ENCODE results near the gene RPL7A.
"Not testable (repeated sequence)": the region's sequence is repeated elsewhere in the genome, so short reads cannot be mapped to it uniquely, and the experiment has no call there.

The RPL7A gene

GRCh38 chr9:133347985-133348717 lies at the start of gene RPL7A, which contains the start of gene MED22:
Gene RPL7A (plus strand): TSS chr9:133348218. CDS start chr9:133348244, 26 bp downstream.
Gene MED22 (minus strand): TSS chr9:133348131. CDS start chr9:133346662, 1,469 bp downstream.
- DNase-seq (ENCODE audit: low spot score): peak; percentile 94

- DNase-seq (ENCODE audit: low spot score): not testable (repeated sequence)
Measured at GRCh38 chr9:133299996-133300395, 48.0 kb upstream of the RPL7A start.

GRCh38 chr9:133301253-133302230 lies 46.5 kb upstream of the RPL7A start:
- DNase-seq (ENCODE audit: low spot score): no peak

- DNase-seq (ENCODE audit: low spot score): peak; percentile 9
Measured at GRCh38 chr9:133303266-133304157, 44.5 kb upstream of the RPL7A start.

GRCh38 chr9:133304158-133304470 lies 43.9 kb upstream of the RPL7A start:
- no peak for DNase-seq (ENCODE audit: low spot score)

GRCh38 chr9:133304477-133305377 lies 43.3 kb upstream of the RPL7A start:
- DNase-seq (ENCODE audit: low spot score): no peak

GRCh38 chr9:133305731-133306130 lies 42.3 kb upstream of the RPL7A start:
- DNase-seq (ENCODE audit: low spot score): no peak

- DNase-seq (ENCODE audit: low spot score): no peak
Measured at GRCh38 chr9:133306242-133307204, 41.5 kb upstream of the RPL7A start.

- DNase-seq (ENCODE audit: low spot score): no peak
Measured at GRCh38 chr9:133307301-133307700, 40.7 kb upstream of the RPL7A start.

GRCh38 chr9:133309608-133310007 lies 38.4 kb upstream of the RPL7A start:
- no peak for DNase-seq (ENCODE audit: low spot score)

- DNase-seq (ENCODE audit: low spot score): no peak
Measured at GRCh38 chr9:133315997-133316396, 32.0 kb upstream of the RPL7A start.

GRCh38 chr9:133317551-133317950 lies 30.5 kb upstream of the RPL7A start:
- not testable (repeated sequence) for DNase-seq (ENCODE audit: low spot score)

- no peak for DNase-seq (ENCODE audit: low spot score)
Measured at GRCh38 chr9:133320421-133320881, 27.6 kb upstream of the RPL7A start.

GRCh38 chr9:133321411-133321935 lies 26.5 kb upstream of the RPL7A start:
- no peak for DNase-seq (ENCODE audit: low spot score)

- no peak for DNase-seq (ENCODE audit: low spot score)
Measured at GRCh38 chr9:133322701-133323100, 25.3 kb upstream of the RPL7A start.

GRCh38 chr9:133323211-133323610 lies 24.8 kb upstream of the RPL7A start:
- DNase-seq (ENCODE audit: low spot score): no peak

GRCh38 chr9:133323991-133324703 lies 23.9 kb upstream of the RPL7A start:
- no peak for DNase-seq (ENCODE audit: low spot score)

GRCh38 chr9:133327021-133327420 lies 21.0 kb upstream of the RPL7A start:
- not testable (repeated sequence) for DNase-seq (ENCODE audit: low spot score)
